Amygdala (tissue), 56 donors: ENCODE results near the gene DERL2.
A peak's percentile ranks its signal among the peaks of the same experiment; 100 is the strongest.

ENCODE experiments used
- DNase-seq, 56 donors: peaks; one replicate each; lab custom pipeline; 2025; lab: John Stamatoyannopoulos, UW

The DERL2 gene

GRCh38 chr17:5502552-5502951 is 16.6 kb upstream of the DERL2 start:
- no peak for DNase-seq

- peak in 1 of 56 donors; percentile 6 for DNase-seq
Measured at GRCh38 chr17:5501685-5502084, 15.7 kb upstream of the DERL2 start.

GRCh38 chr17:5500589-5501391 is 14.8 kb upstream of the DERL2 start:
- peak in 54 of 56 donors; percentile 21 to 94 (median 84) for DNase-seq

- DNase-seq: peak in 2 of 56 donors; percentile 17 to 37
Measured at GRCh38 chr17:5500247-5500588, 14.2 kb upstream of the DERL2 start.

GRCh38 chr17:5499476-5500231 is 13.7 kb upstream of the DERL2 start:
- peak in 29 of 56 donors; percentile 3 to 56 (median 23) for DNase-seq

GRCh38 chr17:5492970-5493369 is 7.0 kb upstream of the DERL2 start:
- DNase-seq: no peak

GRCh38 chr17:5488752-5489151 is 2.8 kb upstream of the DERL2 start:
- DNase-seq: no peak

GRCh38 chr17:5486206-5487124 is 487 bp upstream of the DERL2 start, which contains the start of gene MIS12:
Gene MIS12 (plus strand): TSS chr17:5486566. CDS start chr17:5488863, 2,297 bp downstream.
- peak; percentile 61 to 100 (median 98) for DNase-seq

GRCh38 chr17:5481451-5481850 is 4.5 kb downstream of the DERL2 start:
- no peak for DNase-seq

- DNase-seq: no peak
Measured at GRCh38 chr17:5480962-5481361, 5.0 kb downstream of the DERL2 start.

GRCh38 chr17:5478992-5479391 is 7.0 kb downstream of the DERL2 start:
- DNase-seq: no peak

GRCh38 chr17:5473906-5474305 is 12.1 kb downstream of the DERL2 start:
- DNase-seq: no peak

- no peak for DNase-seq
Measured at GRCh38 chr17:5472511-5472910, 13.5 kb downstream of the DERL2 start.

GRCh38 chr17:5468075-5468473 is 17.9 kb downstream of the DERL2 start:
- DNase-seq: peak in 3 of 56 donors; percentile 21 to 41 (median 27)

- no peak for DNase-seq
Measured at GRCh38 chr17:5467416-5467815, 18.6 kb downstream of the DERL2 start.

GRCh38 chr17:5466295-5466694 is 19.7 kb downstream of the DERL2 start:
- DNase-seq: no peak

- DNase-seq: no peak
Measured at GRCh38 chr17:5464717-5465507, 21.1 kb downstream of the DERL2 start.

- peak in 53 of 56 donors; percentile 5 to 91 (median 68) for DNase-seq
Measured at GRCh38 chr17:5446786-5447185, 39.2 kb downstream of the DERL2 start.

GRCh38 chr17:5444209-5444608 is 41.8 kb downstream of the DERL2 start:
- no peak for DNase-seq

GRCh38 chr17:5443728-5444127 is 42.2 kb downstream of the DERL2 start:
- DNase-seq: no peak
